ENCODE data around the gene ETV6. TPM values are rescaled to one million over a fixed set of nuclear protein-coding genes. Genes with fewer than 3 reads are reported as not detected.
A peak's percentile ranks its signal among the peaks of the same experiment; 100 is the strongest.

ETV6 gene
- total and polyA plus RNA-seq, 9 donors = 7.0 to 11.1 (median 9.1) TPM

GRCh38 chr12:11664101-11664500 lies 14.6 kb downstream of the ETV6 start:
- peak overlapping the region; percentile 52 for H3K27ac ChIP-seq (ENCODE audit: low read length)
- H3K9me3 ChIP-seq (replicated peaks; ENCODE audit: control insufficient read depth, low read depth, low read length) = no peaks in the 10 kb centered on the region
- no peak overlapping the region for H3K4me3 ChIP-seq (ENCODE audit: low read length)
- no peaks in the 10 kb centered on the region for H3K27me3 ChIP-seq (ENCODE audit: control insufficient read depth, insufficient read depth, low read length)
- H3K4me1 ChIP-seq (ENCODE audit: control insufficient read depth, insufficient read depth, low read length) = peaks cover 45% of the 10 kb centered on the region
- WGBS (ENCODE audit: insufficient coverage) = no CpG with 5 or more reads among the region's 3 CpGs
- no peaks in the 10 kb centered on the region for H3K36me3 ChIP-seq (ENCODE audit: control insufficient read depth, insufficient read depth, low read length)
- no peak for DNase-seq

GRCh38 chr12:11666131-11667050 lies 16.9 kb downstream of the ETV6 start:
- H3K9me3 ChIP-seq (replicated peaks; ENCODE audit: control insufficient read depth, low read depth, low read length) = no peaks in the 10 kb centered on the region
- peaks cover 41% of the 10 kb centered on the region for H3K4me1 ChIP-seq (ENCODE audit: control insufficient read depth, insufficient read depth, low read length)
- H3K27me3 ChIP-seq (ENCODE audit: control insufficient read depth, insufficient read depth, low read length) = no peaks in the 10 kb centered on the region
- H3K36me3 ChIP-seq (ENCODE audit: control insufficient read depth, insufficient read depth, low read length) = no peaks in the 10 kb centered on the region
- H3K4me3 ChIP-seq (ENCODE audit: low read length) = no peak overlapping the region
- no peak for DNase-seq
- 80% methylated on average over 7 of the region's 13 CpGs for WGBS (ENCODE audit: insufficient coverage)
- H3K27ac ChIP-seq (ENCODE audit: low read length) = no peak overlapping the region

GRCh38 chr12:11667171-11667570 lies 17.7 kb downstream of the ETV6 start:
- no peak overlapping the region for H3K4me3 ChIP-seq (ENCODE audit: low read length)
- no peak for DNase-seq
- no peaks in the 10 kb centered on the region for H3K36me3 ChIP-seq (ENCODE audit: control insufficient read depth, insufficient read depth, low read length)
- no peaks in the 10 kb centered on the region for H3K9me3 ChIP-seq (replicated peaks; ENCODE audit: control insufficient read depth, low read depth, low read length)
- no peak overlapping the region for H3K27ac ChIP-seq (ENCODE audit: low read length)
- peaks cover 37% of the 10 kb centered on the region for H3K4me1 ChIP-seq (ENCODE audit: control insufficient read depth, insufficient read depth, low read length)
- H3K27me3 ChIP-seq (ENCODE audit: control insufficient read depth, insufficient read depth, low read length) = no peaks in the 10 kb centered on the region
- WGBS (ENCODE audit: insufficient coverage) = 100% methylated on average over 3 of the region's 5 CpGs

GRCh38 chr12:11668611-11669010 lies 19.1 kb downstream of the ETV6 start:
- 29% methylated on average over 4 of the region's 6 CpGs for WGBS (ENCODE audit: insufficient coverage)
- no peak overlapping the region for H3K4me3 ChIP-seq (ENCODE audit: low read length)
- H3K4me1 ChIP-seq (ENCODE audit: control insufficient read depth, insufficient read depth, low read length) = peaks cover 32% of the 10 kb centered on the region
- H3K36me3 ChIP-seq (ENCODE audit: control insufficient read depth, insufficient read depth, low read length) = no peaks in the 10 kb centered on the region
- no peak overlapping the region for H3K27ac ChIP-seq (ENCODE audit: low read length)
- no peaks in the 10 kb centered on the region for H3K27me3 ChIP-seq (ENCODE audit: control insufficient read depth, insufficient read depth, low read length)
- H3K9me3 ChIP-seq (replicated peaks; ENCODE audit: control insufficient read depth, low read depth, low read length) = no peaks in the 10 kb centered on the region
- no peak for DNase-seq

GRCh38 chr12:11669348-11669747 lies 19.9 kb downstream of the ETV6 start:
- Histone ChIP-seq H3K27me3 (ENCODE audit: control insufficient read depth, insufficient read depth, low read length) (no peaks in the 10 kb centered on the region), H3K4me3 (ENCODE audit: low read length) (no peak overlapping the region), H3K9me3 (replicated peaks; ENCODE audit: control insufficient read depth, low read depth, low read length) (no peaks in the 10 kb centered on the region), H3K27ac (ENCODE audit: low read length) (no peak overlapping the region), H3K4me1 (ENCODE audit: control insufficient read depth, insufficient read depth, low read length) (peaks cover 34% of the 10 kb centered on the region), H3K36me3 (ENCODE audit: control insufficient read depth, insufficient read depth, low read length) (no peaks in the 10 kb centered on the region)
- no peak for DNase-seq
- 45% methylated on average over 2 of the region's 5 CpGs for WGBS (ENCODE audit: insufficient coverage)

- Histone ChIP-seq H3K36me3 (ENCODE audit: control insufficient read depth, insufficient read depth, low read length) (no peaks in the 10 kb centered on the region), H3K27ac (ENCODE audit: low read length) (no peak overlapping the region), H3K4me3 (ENCODE audit: low read length) (no peak overlapping the region), H3K27me3 (ENCODE audit: control insufficient read depth, insufficient read depth, low read length) (no peaks in the 10 kb centered on the region), H3K4me1 (ENCODE audit: control insufficient read depth, insufficient read depth, low read length) (peaks cover 16% of the 10 kb centered on the region), H3K9me3 (replicated peaks; ENCODE audit: control insufficient read depth, low read depth, low read length) (no peaks in the 10 kb centered on the region)
- 63% methylated on average over 13 of the region's 18 CpGs for WGBS (ENCODE audit: insufficient coverage)
- peak; percentile 38 for DNase-seq
Measured at GRCh38 chr12:11672256-11673191, 23.1 kb downstream of the ETV6 start.

GRCh38 chr12:11673666-11674461 lies 24.4 kb downstream of the ETV6 start:
- 65% methylated on average over 12 of the region's 13 CpGs for WGBS (ENCODE audit: insufficient coverage)
- Histone ChIP-seq H3K4me1 (ENCODE audit: control insufficient read depth, insufficient read depth, low read length) (peaks cover 13% of the 10 kb centered on the region), H3K27me3 (ENCODE audit: control insufficient read depth, insufficient read depth, low read length) (no peaks in the 10 kb centered on the region), H3K9me3 (replicated peaks; ENCODE audit: control insufficient read depth, low read depth, low read length) (no peaks in the 10 kb centered on the region), H3K4me3 (ENCODE audit: low read length) (no peak overlapping the region), H3K36me3 (ENCODE audit: control insufficient read depth, insufficient read depth, low read length) (no peaks in the 10 kb centered on the region), H3K27ac (ENCODE audit: low read length) (no peak overlapping the region)
- peak; percentile 47 for DNase-seq

- 81% methylated on average over 4 of the region's 4 CpGs for WGBS (ENCODE audit: insufficient coverage)
- Histone ChIP-seq H3K27me3 (ENCODE audit: control insufficient read depth, insufficient read depth, low read length) (no peaks in the 10 kb centered on the region), H3K4me3 (ENCODE audit: low read length) (no peak overlapping the region), H3K4me1 (ENCODE audit: control insufficient read depth, insufficient read depth, low read length) (peaks cover 13% of the 10 kb centered on the region), H3K9me3 (replicated peaks; ENCODE audit: control insufficient read depth, low read depth, low read length) (no peaks in the 10 kb centered on the region), H3K27ac (ENCODE audit: low read length) (peak overlapping the region; percentile 33), H3K36me3 (ENCODE audit: control insufficient read depth, insufficient read depth, low read length) (no peaks in the 10 kb centered on the region)
- no peak for DNase-seq
Measured at GRCh38 chr12:11674894-11675390, 25.5 kb downstream of the ETV6 start.

- no peaks in the 10 kb centered on the region for H3K9me3 ChIP-seq (replicated peaks; ENCODE audit: control insufficient read depth, low read depth, low read length)
- DNase-seq = no peak
- no peaks in the 10 kb centered on the region for H3K27me3 ChIP-seq (ENCODE audit: control insufficient read depth, insufficient read depth, low read length)
- H3K4me3 ChIP-seq (ENCODE audit: low read length) = no peak overlapping the region
- H3K36me3 ChIP-seq (ENCODE audit: control insufficient read depth, insufficient read depth, low read length) = no peaks in the 10 kb centered on the region
- H3K27ac ChIP-seq (ENCODE audit: low read length) = no peak overlapping the region
- peaks cover 13% of the 10 kb centered on the region for H3K4me1 ChIP-seq (ENCODE audit: control insufficient read depth, insufficient read depth, low read length)
- WGBS (ENCODE audit: insufficient coverage) = 58% methylated on average over 1 of the region's 4 CpGs
Measured at GRCh38 chr12:11676052-11676451, 26.6 kb downstream of the ETV6 start.

Data from muscle of leg (tissue), 11 donors.